GM23338 (cell line): ENCODE measurements around the gene DHRSX. TPM values are rescaled to one million over a fixed set of nuclear protein-coding genes. Genes with fewer than 3 reads are reported as not detected.

ENCODE experiments used
- ATAC-seq: fragments of 200-7000 bp; cut with Tn5 transposase; 3 replicates; pipeline ENCODE4 v1.9.1; 2020
- DNase-seq: peaks from one replicate; pipeline ENCODE4 v3.0.0-alpha.2; 2015; ENCODE audit warnings: low spot score
- H2AFZ ChIP-seq: fragments of 200-600 bp; sonication (generic); 2 replicates; pipeline ENCODE4 v1.8.0; 2016; ENCODE audit warnings: antibody characterized with exemption, mild to moderate bottlenecking, moderate library complexity
- H3F3A ChIP-seq: fragments of 200-600 bp; sonication (generic); replicated peaks from 2 replicates; pipeline ENCODE4 v1.8.0; 2017; ENCODE audit warnings: antibody characterized with exemption, mixed run types, low read depth
- H3K27ac ChIP-seq: fragments of 200-600 bp; sonication (generic); 2 replicates; pipeline ENCODE4 v1.6.1; 2016; ENCODE audit warnings: low read depth
- H3K27me3 ChIP-seq: fragments of 200-600 bp; sonication (generic); 2 replicates; pipeline ENCODE4 v1.8.0; 2016; ENCODE audit warnings: mild to moderate bottlenecking, mixed run types, moderate library complexity; ENCODE audit not compliant: insufficient read depth
- H3K36me3 ChIP-seq: fragments of 200-600 bp; sonication (generic); 2 replicates; pipeline ENCODE4 v1.8.0; 2016; ENCODE audit warnings: mild to moderate bottlenecking; ENCODE audit not compliant: insufficient read depth
- H3K4me1 ChIP-seq: fragments of 200-600 bp; sonication (generic); 2 replicates; pipeline ENCODE4 v1.8.0; 2016; ENCODE audit warnings: mild to moderate bottlenecking, moderate library complexity; ENCODE audit not compliant: insufficient read depth
- H3K4me2 ChIP-seq: fragments of 200-600 bp; sonication (generic); 2 replicates; pipeline ENCODE4 v1.7.1; 2017; ENCODE audit warnings: mixed run types
- H3K4me3 ChIP-seq: fragments of 200-600 bp; sonication (generic); 2 replicates; pipeline ENCODE4 v1.6.1; 2016; ENCODE audit warnings: mixed run types
- H3K79me2 ChIP-seq: fragments of 200-600 bp; sonication (generic); replicated peaks from 2 replicates; pipeline ENCODE4 v1.8.0; 2017; ENCODE audit warnings: mild to moderate bottlenecking; ENCODE audit not compliant: insufficient read depth
- H3K9me2 ChIP-seq: fragments of 200-600 bp; sonication (generic); 2 replicates; pipeline ENCODE4 v1.8.0; 2017; ENCODE audit not compliant: insufficient read depth
- H4K20me1 ChIP-seq: fragments of 200-600 bp; sonication (generic); replicated peaks from 2 replicates; pipeline ENCODE4 v1.8.0; 2017; ENCODE audit warnings: mild to moderate bottlenecking; ENCODE audit not compliant: insufficient read depth
- H3K27ac Mint-ChIP-seq: 2 replicates; pipeline ENCODE4 v1.8.0; 2020; ENCODE audit warnings: inconsistent platforms, mild to moderate bottlenecking, moderate library complexity, mixed read lengths
- H3K27me3 Mint-ChIP-seq: 3 replicates; pipeline ENCODE4 v1.8.0; 2022; ENCODE audit warnings: low read depth, mild to moderate bottlenecking, moderate library complexity, mixed read lengths, inconsistent platforms; ENCODE audit not compliant: insufficient read depth, poor library complexity
- H3K36me3 Mint-ChIP-seq: 3 replicates; pipeline ENCODE4 v1.8.0; 2021; ENCODE audit warnings: low read depth, mild to moderate bottlenecking, inconsistent platforms, moderate library complexity, mixed read lengths
- H3K4me1 Mint-ChIP-seq: 3 replicates; pipeline ENCODE4 v1.8.0; 2020; ENCODE audit warnings: mild to moderate bottlenecking, inconsistent platforms, mixed read lengths
- H3K4me3 Mint-ChIP-seq: 3 replicates; pipeline ENCODE4 v1.8.0; 2021; ENCODE audit warnings: moderate library complexity, mild to moderate bottlenecking, inconsistent platforms, mixed read lengths
- H3K9me3 Mint-ChIP-seq: 3 replicates; pipeline ENCODE4 v1.8.0; 2020; ENCODE audit warnings: moderate library complexity, mild to moderate bottlenecking, inconsistent platforms, mixed read lengths
- CREB1 ChIP-seq: fragments of 250-450 bp; sonication (Bioruptor Pico); IDR thresholded peaks from 2 replicates; pipeline ENCODE4 v1.5.0; 2020; ENCODE audit warnings: low read depth, mild to moderate bottlenecking, moderate library complexity
- EZH2 ChIP-seq: fragments of 200-600 bp; sonication (generic); IDR thresholded peaks from one replicate; pipeline ENCODE4 v1.8.0; 2017; ENCODE audit warnings: antibody characterized with exemption, mild to moderate bottlenecking, low read depth; ENCODE audit not compliant: unreplicated experiment
- NANOG ChIP-seq: IDR thresholded peaks from 2 replicates; pipeline ENCODE4 v1.6.1; 2016; ENCODE audit warnings: antibody characterized with exemption, borderline replicate concordance
- POLR2AphosphoS5 ChIP-seq: IDR thresholded peaks from 2 replicates; pipeline ENCODE4 v1.6.1; 2016; ENCODE audit warnings: antibody characterized with exemption, low read depth
- polyA plus RNA-seq: library from polyadenylated mRNA; unstranded; fragments of >200 nt; fragmentation: Nextera tagmentation; extraction: Ambion mirVana; gene quantifications from 2 replicates; pipeline ENCODE4 v1.2.1, GENCODE V29; 2016
- total RNA-seq: library from RNA; depleted of rRNA; stranded (reverse); fragments of >200 nt; shearing (Covaris generic); gene quantifications from 2 replicates; pipeline ENCODE4 v1.2.3, GENCODE V29; 2014
- TF ChIP-seq, protein P1 (sequence below): fragments of 250-450 bp; sonication (Bioruptor Pico); IDR thresholded peaks from 2 replicates; pipeline ENCODE4 v1.5.0; 2020; ENCODE audit warnings: mild to moderate bottlenecking, moderate library complexity
- TF ChIP-seq, protein P2 (sequence below): IDR thresholded peaks from one replicate; pipeline ENCODE4 v1.6.1; 2018; ENCODE audit warnings: antibody characterized with exemption; ENCODE audit not compliant: unreplicated experiment
- TF ChIP-seq, protein P3 (sequence below): IDR thresholded peaks from 2 replicates; pipeline ENCODE4 v1.6.1; 2016; ENCODE audit warnings: antibody characterized with exemption

The DHRSX gene
- total and polyA plus RNA-seq, 2 experiments from 2014 or later: 33.9 to 43.0 TPM

DNA sequence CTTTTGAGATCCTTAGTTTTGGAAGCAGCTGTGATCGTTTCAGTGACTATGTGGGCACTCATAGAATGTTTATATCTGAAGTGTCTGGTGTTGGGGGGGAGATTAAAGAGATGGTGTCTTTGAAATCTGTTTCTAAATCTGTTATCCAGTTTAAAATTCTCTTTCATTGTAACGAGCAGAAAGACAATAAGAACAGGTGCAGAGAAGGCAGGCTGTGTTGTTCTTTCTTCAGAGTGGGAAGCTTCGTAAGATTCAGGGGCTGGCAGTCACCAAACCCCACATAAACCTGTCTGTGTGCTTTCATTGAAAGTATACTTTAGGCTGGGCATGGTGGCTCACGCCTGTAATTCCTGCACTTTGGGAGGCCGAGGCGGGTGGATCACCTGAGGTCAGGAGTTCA is 16.3 kb upstream of the DHRSX start (continued):
- TF ChIP-seq, protein P1, sequence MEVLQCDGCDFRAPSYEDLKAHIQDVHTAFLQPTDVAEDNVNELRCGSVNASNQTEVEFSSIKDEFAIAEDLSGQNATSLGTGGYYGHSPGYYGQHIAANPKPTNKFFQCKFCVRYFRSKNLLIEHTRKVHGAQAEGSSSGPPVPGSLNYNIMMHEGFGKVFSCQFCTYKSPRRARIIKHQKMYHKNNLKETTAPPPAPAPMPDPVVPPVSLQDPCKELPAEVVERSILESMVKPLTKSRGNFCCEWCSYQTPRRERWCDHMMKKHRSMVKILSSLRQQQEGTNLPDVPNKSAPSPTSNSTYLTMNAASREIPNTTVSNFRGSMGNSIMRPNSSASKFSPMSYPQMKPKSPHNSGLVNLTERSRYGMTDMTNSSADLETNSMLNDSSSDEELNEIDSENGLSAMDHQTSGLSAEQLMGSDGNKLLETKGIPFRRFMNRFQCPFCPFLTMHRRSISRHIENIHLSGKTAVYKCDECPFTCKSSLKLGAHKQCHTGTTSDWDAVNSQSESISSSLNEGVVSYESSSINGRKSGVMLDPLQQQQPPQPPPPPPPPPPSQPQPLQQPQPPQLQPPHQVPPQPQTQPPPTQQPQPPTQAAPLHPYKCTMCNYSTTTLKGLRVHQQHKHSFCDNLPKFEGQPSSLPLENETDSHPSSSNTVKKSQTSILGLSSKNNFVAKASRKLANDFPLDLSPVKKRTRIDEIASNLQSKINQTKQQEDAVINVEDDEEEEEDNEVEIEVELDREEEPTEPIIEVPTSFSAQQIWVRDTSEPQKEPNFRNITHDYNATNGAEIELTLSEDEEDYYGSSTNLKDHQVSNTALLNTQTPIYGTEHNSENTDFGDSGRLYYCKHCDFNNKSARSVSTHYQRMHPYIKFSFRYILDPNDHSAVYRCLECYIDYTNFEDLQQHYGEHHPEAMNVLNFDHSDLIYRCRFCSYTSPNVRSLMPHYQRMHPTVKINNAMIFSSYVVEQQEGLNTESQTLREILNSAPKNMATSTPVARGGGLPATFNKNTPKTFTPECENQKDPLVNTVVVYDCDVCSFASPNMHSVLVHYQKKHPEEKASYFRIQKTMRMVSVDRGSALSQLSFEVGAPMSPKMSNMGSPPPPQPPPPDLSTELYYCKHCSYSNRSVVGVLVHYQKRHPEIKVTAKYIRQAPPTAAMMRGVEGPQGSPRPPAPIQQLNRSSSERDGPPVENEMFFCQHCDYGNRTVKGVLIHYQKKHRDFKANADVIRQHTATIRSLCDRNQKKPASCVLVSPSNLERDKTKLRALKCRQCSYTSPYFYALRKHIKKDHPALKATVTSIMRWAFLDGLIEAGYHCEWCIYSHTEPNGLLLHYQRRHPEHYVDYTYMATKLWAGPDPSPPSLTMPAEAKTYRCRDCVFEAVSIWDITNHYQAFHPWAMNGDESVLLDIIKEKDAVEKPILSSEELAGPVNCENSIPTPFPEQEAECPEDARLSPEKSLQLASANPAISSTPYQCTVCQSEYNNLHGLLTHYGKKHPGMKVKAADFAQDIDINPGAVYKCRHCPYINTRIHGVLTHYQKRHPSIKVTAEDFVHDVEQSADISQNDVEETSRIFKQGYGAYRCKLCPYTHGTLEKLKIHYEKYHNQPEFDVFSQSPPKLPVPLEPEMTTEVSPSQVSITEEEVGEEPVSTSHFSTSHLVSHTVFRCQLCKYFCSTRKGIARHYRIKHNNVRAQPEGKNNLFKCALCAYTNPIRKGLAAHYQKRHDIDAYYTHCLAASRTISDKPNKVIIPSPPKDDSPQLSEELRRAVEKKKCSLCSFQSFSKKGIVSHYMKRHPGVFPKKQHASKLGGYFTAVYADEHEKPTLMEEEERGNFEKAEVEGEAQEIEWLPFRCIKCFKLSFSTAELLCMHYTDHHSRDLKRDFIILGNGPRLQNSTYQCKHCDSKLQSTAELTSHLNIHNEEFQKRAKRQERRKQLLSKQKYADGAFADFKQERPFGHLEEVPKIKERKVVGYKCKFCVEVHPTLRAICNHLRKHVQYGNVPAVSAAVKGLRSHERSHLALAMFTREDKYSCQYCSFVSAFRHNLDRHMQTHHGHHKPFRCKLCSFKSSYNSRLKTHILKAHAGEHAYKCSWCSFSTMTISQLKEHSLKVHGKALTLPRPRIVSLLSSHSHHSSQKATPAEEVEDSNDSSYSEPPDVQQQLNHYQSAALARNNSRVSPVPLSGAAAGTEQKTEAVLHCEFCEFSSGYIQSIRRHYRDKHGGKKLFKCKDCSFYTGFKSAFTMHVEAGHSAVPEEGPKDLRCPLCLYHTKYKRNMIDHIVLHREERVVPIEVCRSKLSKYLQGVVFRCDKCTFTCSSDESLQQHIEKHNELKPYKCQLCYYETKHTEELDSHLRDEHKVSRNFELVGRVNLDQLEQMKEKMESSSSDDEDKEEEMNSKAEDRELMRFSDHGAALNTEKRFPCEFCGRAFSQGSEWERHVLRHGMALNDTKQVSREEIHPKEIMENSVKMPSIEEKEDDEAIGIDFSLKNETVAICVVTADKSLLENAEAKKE (CRISPR knock-in tag): no peak
- TF ChIP-seq POLR2AphosphoS5 (no peak), NANOG (no peak)

DNA sequence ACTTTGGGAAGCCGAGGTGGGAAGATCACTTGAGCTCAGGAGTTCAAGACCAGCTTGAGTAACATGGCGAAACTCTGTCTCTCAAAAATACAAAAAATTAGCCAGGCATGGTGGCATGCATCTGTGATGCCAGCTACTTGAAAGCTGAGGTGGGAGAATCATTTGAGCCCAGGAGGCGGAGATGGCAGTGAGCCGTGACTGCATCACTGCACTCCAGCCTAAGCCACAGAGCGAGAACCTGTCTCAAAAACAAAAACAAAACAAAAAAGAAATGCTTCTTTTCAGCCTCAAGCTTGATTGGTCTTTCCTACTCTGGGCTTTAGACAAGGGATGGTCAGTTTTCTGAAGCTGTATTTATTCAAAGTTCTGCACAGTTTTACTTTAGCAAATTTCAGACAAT is 15.8 kb upstream of the DHRSX start:
- H3K9me2 ChIP-seq: 0 out of 2 replicates have a peak, but pooled peaks cover 6% of the 10 kb centered on the region
- no peak for DNase-seq
- no peaks in the 10 kb centered on the region for H3K79me2 ChIP-seq
- H2AFZ ChIP-seq: no peak overlapping the region
- H3K4me3 ChIP-seq: no peak overlapping the region
- no peak overlapping the region for H3K4me3 Mint-ChIP-seq
- no peak for ATAC-seq
- H3K4me2 ChIP-seq: no peak overlapping the region
- H3K27ac Mint-ChIP-seq: no peak overlapping the region
- no peaks in the 10 kb centered on the region for H4K20me1 ChIP-seq
- H3K4me1 ChIP-seq: peaks cover 3% of the 10 kb centered on the region
- no peaks in the 10 kb centered on the region; the same call in 1 of the 2 replicates for H3F3A ChIP-seq
- no peaks in the 10 kb centered on the region for H3K9me3 Mint-ChIP-seq
- peaks cover 5% of the 10 kb centered on the region for H3K27me3 Mint-ChIP-seq
- no peak overlapping the region for H3K27ac ChIP-seq
- no peaks in the 10 kb centered on the region for H3K36me3 Mint-ChIP-seq
- H3K27me3 ChIP-seq: no peaks in the 10 kb centered on the region
- peaks cover 8% of the 10 kb centered on the region for H3K4me1 Mint-ChIP-seq
- TF ChIP-seq EZH2: no peak
- TF ChIP-seq, protein P2, sequence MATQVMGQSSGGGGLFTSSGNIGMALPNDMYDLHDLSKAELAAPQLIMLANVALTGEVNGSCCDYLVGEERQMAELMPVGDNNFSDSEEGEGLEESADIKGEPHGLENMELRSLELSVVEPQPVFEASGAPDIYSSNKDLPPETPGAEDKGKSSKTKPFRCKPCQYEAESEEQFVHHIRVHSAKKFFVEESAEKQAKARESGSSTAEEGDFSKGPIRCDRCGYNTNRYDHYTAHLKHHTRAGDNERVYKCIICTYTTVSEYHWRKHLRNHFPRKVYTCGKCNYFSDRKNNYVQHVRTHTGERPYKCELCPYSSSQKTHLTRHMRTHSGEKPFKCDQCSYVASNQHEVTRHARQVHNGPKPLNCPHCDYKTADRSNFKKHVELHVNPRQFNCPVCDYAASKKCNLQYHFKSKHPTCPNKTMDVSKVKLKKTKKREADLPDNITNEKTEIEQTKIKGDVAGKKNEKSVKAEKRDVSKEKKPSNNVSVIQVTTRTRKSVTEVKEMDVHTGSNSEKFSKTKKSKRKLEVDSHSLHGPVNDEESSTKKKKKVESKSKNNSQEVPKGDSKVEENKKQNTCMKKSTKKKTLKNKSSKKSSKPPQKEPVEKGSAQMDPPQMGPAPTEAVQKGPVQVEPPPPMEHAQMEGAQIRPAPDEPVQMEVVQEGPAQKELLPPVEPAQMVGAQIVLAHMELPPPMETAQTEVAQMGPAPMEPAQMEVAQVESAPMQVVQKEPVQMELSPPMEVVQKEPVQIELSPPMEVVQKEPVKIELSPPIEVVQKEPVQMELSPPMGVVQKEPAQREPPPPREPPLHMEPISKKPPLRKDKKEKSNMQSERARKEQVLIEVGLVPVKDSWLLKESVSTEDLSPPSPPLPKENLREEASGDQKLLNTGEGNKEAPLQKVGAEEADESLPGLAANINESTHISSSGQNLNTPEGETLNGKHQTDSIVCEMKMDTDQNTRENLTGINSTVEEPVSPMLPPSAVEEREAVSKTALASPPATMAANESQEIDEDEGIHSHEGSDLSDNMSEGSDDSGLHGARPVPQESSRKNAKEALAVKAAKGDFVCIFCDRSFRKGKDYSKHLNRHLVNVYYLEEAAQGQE: no peak
- TF ChIP-seq CREB1 (CRISPR knock-in tag): no peak
- TF ChIP-seq, protein P3, sequence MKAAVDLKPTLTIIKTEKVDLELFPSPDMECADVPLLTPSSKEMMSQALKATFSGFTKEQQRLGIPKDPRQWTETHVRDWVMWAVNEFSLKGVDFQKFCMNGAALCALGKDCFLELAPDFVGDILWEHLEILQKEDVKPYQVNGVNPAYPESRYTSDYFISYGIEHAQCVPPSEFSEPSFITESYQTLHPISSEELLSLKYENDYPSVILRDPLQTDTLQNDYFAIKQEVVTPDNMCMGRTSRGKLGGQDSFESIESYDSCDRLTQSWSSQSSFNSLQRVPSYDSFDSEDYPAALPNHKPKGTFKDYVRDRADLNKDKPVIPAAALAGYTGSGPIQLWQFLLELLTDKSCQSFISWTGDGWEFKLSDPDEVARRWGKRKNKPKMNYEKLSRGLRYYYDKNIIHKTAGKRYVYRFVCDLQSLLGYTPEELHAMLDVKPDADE: no peak
- H3K36me3 ChIP-seq: no peaks in the 10 kb centered on the region
